GM19240 (cell line): Measurements from ENCODE around the gene OR1F1.

Experiments used
- DNase-seq: peaks from one replicate; pipeline ENCODE4 v3.0.0; 2011; ENCODE audit warnings: low spot score; ENCODE audit not compliant: insufficient read length

The OR1F1 gene

GRCh38 chr16:3248596-3248995, 60.6 kb downstream of the OR1F1 start:
- no peak for DNase-seq

GRCh38 chr16:3249020-3249419, 61.0 kb downstream of the OR1F1 start:
- no peak for DNase-seq

GRCh38 chr16:3249451-3249850, 61.4 kb downstream of the OR1F1 start:
- DNase-seq: no peak

- DNase-seq: no peak
Measured at GRCh38 chr16:3252967-3253366, 65.0 kb downstream of the OR1F1 start.

- DNase-seq: no peak
Measured at GRCh38 chr16:3254309-3254708, 66.3 kb downstream of the OR1F1 start.
